Measurements from ENCODE around the gene MYL9.
A peak's percentile ranks its signal among the peaks of the same experiment; 100 is the strongest.

The MYL9 gene

DNA sequence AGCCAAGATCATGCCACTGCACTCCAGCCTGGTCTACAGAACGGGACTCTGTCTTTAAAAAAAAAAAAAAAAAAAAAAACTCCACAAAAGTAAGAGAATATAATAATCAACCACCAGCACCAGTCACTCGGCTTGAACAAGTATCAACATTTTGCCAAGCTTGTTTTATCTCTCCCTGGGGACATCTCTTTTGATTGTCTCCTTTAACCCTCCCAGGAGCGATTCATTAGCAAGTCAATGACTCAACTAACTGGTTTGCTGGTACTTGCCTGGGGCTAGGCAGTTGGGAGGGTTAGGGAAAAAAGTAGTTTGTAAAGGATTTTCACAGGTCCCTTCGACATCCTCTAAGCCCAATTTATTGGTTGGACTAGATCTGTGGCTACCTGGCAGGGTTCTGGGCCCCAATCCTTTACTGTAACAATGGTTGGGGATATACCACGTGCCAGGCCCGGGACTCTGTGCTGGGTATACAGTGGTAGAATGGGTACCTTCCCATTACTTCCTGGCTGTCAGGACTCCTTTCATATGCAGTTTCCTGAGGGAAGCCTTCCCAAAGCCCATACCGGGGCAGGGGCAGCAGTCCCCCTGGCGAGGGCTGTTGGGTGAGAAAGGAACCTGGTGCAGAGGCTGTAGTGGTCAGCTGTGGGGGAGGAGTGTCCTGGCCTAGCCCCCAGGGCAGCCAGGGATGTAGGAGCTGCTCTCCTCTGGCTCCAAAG, 44.2 kb downstream of the MYL9 start:
- peak; percentile 56 for DNase-seq

DNA sequence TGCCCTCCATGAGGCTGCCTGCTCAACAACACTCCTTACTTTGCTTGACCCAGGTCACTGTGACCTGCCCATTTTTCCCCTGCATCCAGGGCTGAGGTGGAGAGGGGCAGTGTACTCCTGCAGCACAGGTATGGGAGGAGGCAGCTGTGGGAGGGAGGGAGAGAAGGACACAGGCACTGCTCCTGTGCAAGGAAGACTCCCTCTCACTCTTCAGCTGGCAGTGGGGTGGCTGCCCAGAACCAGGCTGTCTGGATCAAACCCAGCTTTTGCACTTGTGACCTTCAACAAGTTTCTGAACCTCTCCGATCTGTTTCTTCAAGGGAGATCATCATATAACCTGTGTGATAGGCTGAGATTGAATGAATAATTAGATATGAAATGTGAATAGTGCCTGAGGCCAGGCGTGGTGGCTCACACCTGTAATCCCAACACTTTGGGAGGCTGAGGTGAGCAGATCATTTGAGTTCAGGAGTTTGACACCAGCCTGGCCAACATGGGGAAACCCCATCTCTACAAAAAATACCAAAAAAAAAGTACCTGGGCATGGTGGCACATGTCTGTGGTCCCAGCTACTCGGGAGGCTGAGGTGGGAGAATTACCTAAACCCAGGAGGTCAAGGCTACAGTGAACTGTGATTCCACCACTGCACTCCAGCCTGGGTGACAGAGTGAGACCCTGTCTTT, 46.2 kb downstream of the MYL9 start:
- DNase-seq = no peak

DNA sequence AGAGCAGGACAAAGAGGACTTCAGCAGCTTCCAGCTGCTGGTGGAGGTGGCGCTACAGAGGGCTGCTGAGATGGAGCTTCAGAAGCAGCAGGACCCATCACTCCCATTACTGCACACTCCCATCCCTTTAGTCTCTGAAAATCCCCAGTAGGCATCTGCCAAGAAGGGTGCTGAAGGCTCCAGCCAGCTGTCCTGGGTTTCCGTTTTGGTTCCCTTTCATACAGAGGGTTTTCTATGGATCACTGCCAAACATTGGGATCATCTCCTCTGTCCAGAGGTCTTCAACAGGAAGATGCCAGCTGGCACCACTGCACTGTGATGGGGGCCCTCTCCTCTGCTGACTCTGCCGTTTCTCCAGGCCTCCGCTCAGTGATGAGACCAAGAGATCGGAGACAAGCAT, 50.0 kb downstream of the MYL9 start:
- no peak for DNase-seq

DNA sequence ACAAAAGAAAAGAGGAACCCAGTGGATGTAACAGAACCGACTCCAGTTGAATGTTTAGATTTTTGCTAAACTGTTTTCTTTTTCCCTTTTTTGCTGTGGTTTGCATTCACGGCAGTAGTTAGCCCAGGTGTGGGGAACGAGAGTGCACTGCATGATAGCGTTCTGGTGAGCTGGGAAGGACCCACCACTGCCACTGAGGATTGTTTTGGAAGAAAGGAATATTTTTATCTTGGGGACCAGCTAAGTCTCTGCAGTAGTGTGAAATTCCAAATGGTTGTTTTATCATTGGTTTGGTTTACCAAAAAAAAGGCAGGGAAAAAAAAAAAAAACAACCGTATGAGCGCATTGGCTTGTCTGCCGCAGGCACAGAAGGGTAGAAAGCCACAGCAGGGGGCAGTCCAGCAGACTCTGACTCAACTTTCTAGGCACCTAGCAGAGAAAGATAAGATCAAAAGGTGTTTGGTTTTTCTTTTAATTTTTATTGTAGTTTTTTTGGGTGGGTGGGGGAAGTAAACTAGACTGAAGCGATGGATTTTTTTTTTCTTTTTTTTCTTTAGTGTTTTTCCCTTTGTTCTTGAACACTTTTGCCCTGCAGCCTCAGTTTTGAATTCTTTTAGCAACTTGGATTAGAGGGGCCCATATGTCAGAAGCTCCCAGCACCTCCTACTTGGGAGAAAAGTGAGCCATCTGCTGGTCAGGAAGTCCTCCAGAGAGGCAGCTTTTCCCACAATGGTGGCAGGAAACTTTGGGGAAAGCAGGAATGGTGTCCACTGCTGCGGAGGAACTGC, 50.7 kb downstream of the MYL9 start:
- DNase-seq = peak; percentile 58

DNA sequence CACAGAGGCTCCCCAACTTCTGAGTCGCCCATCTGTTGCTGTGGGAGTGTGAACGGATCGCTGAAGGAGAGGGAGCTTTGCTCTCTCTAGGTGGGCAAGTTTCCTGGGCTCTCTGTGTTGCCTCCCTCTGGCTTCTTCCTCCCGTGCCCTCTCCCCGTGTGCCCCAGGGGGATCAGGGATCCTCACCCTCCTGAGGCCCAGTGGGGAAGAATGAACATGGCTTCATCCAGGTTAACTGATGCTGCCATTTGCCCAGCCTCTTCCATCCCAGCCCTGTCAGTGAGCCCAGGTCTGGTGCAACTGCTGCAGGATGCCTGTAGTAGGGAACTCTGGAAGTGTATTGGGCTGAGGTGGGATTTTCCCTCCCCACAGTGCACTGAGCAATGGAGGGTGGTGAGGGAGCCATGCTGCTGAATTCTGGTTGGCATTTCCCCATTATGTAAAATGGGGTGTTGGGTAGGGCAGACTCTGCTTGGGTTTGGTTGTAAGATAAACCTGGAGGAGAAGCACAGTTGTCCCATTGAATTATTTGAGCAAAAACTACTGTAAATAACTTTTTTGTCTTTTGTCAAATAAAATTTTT, 52.1 kb downstream of the MYL9 start:
- no peak for DNase-seq

DNA sequence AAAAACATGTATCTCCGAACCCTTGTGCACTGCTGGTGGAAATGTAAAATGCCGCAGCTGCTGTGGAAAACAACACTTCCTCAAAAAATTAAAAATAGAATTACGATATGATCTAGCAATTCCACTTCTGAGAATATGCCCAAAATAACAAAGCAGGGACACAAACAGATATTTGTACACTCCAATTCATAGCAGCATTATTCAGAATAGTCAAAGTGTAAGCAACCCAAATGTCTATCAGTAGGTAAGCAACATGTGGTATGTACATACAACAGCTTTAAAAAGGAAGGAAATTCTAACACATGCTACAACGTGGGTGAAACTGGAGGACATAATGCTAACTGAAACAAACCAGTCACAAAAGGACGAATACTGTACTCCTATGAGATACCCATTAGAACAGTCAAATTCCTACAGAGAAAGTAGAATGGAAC, 58.6 kb downstream of the MYL9 start:
- no peak for DNase-seq
